AG08396 (cell line): Measurements from ENCODE around the gene POLR2L.

ENCODE experiments used
- DNase-seq: peaks from one replicate; pipeline ENCODE4 v3.0.0; 2012; ENCODE audit warnings: low spot score, mixed read lengths

The POLR2L gene

DNA sequence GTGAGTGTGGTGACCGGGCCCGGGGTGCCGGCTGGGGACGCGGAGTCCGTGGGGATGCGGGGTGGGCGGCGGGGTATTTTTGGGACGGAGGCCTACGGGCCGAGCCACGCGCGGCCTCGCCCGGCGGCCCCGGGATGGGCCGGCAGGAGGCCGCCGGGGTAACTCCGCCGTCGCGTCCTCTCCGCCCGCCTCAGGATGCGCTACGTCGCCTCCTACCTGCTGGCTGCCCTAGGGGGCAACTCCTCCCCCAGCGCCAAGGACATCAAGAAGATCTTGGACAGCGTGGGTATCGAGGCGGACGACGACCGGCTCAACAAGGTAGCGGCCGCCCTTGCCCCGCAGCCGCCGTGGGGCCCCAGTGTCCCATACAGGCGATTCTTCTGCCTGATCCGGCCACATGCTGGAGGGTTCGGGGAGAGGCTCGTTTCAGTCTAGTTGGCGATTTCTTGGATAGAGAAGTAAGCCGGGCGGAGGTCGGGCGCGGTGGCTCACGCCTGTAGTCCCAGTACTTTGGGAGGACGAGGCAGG, 32.2 kb downstream of the POLR2L start:
- DNase-seq: no peak

DNA sequence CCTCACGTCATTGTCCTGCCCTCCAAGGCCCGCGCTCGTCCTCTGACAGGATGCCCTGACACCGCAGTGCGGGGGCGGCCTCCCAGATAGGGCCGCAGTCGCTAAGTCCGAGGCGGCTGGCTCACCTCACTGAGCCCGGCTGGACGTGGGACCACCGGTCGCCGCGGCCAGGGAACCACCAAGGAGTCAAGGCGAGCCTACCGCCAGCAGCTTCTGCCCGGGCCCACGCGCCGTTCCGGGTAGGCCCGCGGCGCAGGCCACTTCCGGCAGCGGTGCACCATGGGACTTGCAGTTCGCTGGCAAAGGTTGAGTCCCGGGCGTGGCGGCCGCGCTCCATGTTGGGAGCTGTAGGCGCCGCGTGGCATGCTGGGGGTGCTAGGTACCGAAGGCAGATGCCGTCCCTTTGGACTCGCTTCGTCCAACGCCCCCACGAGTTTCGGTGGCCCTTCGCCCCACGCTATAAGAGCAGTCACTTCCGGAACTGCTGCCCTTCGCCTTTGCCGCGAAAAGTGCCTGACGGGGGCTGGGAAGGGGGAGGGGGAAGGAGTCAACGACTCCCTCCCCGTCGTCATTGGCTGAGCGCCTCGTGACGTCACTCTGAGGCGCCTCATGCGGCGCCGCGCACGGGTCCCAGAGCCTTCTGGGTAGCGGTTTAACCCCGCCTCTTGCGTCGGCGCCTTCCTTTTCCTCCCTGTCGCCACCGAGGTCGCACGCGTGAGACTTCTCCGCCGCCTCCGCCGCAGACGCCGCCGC, 32.9 kb downstream of the POLR2L start, which contains the start of gene RPLP2:
Gene RPLP2 (plus strand): TSS at position 681 of the 753 bp plus-strand sequence. CDS start 268 bp downstream, outside the sequence.
- peak; percentile 98 for DNase-seq

DNA sequence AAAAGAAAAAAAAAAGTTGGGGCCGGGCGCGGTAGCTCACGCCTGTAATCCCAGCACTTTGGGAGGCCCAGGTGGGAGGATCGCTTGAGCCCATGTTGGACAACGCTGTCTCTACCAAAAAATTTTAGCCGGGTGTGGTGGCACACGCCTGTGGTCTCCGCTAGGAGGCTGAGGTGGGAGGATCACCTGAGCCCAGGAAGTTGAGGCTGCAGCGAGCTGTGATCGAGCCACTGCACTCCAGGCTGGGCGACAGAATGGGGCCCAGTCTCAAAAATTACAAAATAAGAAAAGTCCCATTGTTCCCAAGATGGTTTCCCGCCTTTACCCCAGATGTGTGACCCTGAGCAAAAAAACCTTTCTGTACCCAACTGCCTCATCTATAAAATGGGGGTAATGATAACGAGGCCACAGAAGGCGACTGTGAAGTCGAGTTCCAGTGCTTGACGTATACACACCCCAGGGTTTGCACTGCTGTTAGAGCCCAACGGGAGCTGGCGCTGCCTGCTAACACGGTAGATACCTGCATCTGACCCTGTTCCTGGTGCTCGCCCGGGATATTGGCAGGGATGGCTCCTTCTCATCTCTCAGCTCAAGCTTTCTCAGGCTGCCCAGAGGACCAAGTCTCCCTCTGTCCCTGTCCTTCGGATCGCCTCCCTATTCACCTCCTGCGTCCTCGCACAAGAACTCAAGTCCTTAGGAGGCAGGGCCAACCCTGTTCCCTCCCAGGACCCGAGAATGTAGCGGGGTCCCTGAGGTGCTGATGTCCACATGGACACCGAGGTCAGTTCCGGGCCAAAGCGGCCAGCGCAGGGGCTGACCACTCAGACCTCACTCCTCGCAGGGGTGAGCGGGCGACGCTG, 33.7 kb downstream of the POLR2L start:
- peak; percentile 90 for DNase-seq

- DNase-seq: no peak
Measured at GRCh38 chr11:804599-804964, 37.7 kb downstream of the POLR2L start.

GRCh38 chr11:803770-804598, 38.3 kb downstream of the POLR2L start:
- peak; percentile 53 for DNase-seq

DNA sequence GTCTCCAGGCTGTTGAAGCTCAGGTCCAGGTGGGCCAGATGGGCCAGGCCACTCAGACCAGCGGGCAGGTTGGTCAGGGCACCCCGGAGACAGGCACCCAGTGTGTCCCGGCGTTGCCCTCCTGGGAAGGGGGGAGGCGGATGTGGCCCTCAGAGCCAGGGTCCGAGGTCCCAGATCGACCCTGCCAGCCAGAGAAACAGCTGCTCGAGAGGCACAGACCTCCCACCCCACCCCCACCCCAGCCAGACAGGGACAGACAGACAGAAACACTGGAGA, 38.9 kb downstream of the POLR2L start:
- DNase-seq: no peak

DNA sequence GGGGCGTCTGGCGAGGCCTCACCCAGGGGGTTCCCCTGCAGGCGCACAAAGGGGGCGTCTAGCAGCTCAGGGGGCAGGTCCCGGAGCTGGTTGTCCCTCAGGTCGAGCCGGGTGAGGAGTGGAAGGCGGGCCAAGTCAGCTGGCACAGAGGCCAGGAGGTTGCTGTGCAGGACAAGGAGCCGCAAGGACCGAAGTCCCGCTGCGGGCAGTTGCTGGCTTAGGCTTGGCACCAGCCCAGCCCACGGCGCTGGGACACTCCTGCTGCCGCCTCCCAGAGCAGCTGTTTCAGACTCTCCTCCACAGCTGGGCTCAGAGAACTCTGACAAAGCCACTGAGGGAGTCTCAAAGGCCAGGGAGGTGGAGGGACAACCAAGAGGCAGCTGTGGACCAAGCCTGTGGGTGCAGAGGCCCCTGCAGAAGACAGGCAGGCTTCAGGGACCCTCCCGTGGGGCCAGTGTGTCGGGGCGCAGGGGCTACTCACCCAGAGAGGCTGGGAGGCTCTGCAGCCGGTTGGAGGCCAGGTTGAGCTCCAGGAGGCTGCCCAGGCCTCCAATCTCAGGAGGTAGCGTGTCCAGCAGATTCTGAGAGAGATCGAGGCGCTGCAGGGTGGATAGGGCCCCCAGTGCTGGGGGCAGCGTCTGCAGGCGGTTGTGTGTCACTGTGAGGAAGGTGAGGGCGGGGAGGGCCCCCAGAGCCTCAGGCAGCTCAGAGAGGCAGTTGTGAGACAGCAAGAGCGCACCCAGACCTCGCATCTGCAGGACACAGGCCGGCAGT, 39.4 kb downstream of the POLR2L start:
- no peak for DNase-seq

- no peak for DNase-seq
Measured at GRCh38 chr11:802018-802617, 40.2 kb downstream of the POLR2L start.

- no peak for DNase-seq
Measured at GRCh38 chr11:801097-801780, 41.1 kb downstream of the POLR2L start.

- no peak for DNase-seq
Measured at GRCh38 chr11:800473-800872, 41.9 kb downstream of the POLR2L start.

DNA sequence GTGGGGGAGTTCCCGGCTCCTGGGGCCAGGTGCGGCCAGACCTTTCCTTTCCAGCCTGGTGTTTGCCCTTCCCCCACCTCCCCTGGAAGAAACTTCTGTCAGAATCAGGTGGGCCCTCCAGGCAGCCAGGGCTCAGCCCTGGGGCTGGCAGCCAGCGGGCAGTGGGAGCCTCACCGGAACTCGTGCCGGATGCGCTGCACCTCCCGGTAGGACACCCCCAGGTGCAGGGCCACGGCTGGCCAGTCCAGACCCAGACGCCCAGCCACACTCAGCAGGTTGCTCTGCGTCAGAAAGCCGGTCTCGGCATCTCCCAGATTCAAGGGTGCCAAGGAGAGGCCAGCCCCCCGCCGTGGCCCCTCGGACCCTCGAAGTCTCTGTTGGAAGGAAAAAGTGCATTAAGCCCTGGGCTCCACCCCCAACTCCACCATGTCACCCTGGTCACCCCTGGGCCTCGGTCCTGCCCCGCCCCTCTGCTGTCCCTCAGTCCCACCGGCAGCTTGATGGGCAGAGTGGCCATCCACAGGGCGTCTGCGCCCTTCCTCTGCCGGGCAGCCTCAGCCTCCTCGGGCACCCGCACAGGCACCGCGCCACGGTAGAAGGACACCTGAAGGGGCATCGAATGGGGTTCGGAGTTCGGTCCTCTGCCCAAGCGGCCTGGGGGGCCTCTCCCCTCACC, 42.5 kb downstream of the POLR2L start:
- DNase-seq: no peak

- DNase-seq: peak; percentile 96
Measured at GRCh38 chr11:798093-798713, 44.1 kb downstream of the POLR2L start, which contains the start of gene SLC25A22. SLC25A22 (minus strand) TSS chr11:798281; CDS start chr11:795006, 3,275 bp downstream.

DNA sequence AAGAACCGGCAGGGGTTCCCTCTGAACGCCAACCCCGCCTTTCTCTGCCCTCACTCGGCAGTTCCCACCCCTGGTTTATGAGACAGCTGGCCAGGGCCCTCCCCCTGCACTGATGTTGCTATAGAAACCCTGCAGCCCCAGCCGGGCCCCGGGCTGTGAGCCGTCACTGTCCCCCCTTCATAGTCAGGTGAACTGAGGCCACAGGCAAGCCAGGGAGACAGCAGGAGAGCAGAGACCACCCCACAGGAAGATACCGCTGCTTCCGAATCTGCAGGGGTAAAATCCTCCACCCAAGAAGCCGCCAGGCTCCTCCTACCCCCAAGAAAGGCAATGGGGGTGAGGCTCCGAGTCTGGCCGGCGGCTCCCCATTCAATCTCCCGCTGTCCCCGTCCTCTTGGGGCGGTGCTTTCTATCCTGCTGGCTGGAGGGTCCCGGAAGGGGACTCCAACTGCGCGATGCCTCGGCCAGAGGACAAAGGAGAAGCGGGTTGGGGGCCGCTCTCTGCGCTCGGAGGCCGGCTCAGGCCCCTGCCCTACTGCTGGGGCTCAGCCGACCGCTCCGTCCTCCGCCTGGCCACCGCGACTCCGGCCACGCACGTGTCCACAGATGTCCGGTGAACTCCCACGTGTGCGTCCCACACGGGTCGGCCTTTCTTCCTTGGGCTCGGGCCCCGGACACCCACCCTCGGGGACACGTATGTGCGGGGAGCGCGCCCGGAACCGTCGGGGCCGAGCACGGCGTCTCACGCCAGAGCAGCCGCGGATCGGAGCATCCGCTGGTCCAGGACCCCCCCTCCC, 44.8 kb downstream of the POLR2L start:
- DNase-seq: peak; percentile 90

GRCh38 chr11:796565-797295, 45.6 kb downstream of the POLR2L start:
- DNase-seq: peak; percentile 68

DNA sequence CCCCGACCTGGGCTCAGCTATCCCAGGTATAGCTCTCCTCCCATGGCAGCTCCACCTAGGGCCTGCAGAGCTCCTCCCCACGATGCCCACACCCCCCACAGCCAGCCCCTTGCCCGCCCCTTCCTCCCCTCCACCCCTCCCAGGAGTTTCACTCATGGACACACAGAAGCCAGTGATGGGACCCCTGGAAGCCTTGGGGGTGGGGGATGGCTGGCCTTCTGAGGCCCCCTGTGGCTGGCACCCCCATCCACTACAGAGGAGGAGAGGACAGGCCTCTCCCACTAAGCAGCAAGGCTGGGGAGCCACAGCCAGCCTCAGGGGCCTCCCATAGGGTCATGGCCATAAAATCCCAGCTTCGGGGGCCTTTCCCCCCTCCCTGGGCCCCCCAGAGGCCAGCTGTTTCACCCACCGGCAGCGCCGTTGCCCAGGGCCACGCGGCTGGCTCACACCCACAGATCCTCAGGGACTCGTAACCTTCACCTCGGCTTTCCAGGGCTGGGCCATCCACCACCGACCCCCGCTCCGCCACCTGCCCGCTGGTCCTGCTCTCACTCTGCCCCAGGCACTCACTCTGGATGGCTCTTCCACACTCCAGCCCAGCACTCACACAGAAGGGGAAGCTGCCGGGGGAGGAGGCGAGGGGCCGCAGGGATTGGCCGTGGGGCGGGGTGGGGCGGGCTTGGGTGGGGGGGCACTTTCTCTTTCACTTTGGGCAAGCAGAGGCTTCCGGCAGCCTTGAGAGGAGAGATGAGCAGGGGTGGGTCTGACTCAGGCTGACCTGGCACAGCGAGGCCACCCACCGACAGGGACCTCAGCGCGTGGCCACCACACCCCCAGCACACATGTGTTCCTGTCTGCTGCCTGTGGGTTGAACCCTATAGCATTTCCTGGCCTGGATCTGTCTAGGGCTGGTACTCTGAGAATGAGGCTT, 46.4 kb downstream of the POLR2L start:
- DNase-seq: peak; percentile 94

- no peak for DNase-seq
Measured at GRCh38 chr11:794766-795633, 47.3 kb downstream of the POLR2L start.
